HG03432 (cell line): ENCODE data around the gene TUBB8.
"Not testable (repeated sequence)": the region's sequence is repeated elsewhere in the genome, so short reads cannot be mapped to it uniquely, and the experiment has no call there.

Experiments
- ATAC-seq: cut with Tn5 transposase; IDR thresholded peaks from one replicate; pipeline ENCODE4 v1.9.1; 2021; ENCODE audit warnings: mild to moderate bottlenecking, moderate library complexity; ENCODE audit not compliant: unreplicated experiment

TUBB8 gene

GRCh38 chr10:48996-49395 lies at the start of gene TUBB8:
Gene TUBB8 (minus strand): TSS chr10:49296. CDS start chr10:49238, 58 bp downstream.
- ATAC-seq = no peak

DNA sequence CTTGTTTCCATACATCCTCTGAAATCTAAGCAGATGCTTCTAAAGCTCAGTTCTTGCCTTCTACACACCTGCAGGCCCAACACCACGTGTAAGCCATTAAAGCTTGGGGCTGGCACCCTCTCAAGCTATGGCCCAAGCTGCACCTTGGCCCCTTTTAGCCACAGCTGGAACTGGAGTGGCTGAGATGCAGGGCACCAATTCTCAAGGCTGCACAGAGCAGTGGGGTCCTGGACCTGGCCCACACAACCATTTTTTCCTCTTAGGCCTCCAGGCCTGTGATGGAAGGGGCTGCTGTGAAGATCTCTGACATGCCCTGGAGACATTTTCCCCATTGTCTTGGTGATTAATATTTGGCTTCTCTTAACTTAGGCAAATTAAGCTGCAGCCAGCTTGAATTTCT lies 47.4 kb upstream of the TUBB8 start:
- ATAC-seq = no peak

DNA sequence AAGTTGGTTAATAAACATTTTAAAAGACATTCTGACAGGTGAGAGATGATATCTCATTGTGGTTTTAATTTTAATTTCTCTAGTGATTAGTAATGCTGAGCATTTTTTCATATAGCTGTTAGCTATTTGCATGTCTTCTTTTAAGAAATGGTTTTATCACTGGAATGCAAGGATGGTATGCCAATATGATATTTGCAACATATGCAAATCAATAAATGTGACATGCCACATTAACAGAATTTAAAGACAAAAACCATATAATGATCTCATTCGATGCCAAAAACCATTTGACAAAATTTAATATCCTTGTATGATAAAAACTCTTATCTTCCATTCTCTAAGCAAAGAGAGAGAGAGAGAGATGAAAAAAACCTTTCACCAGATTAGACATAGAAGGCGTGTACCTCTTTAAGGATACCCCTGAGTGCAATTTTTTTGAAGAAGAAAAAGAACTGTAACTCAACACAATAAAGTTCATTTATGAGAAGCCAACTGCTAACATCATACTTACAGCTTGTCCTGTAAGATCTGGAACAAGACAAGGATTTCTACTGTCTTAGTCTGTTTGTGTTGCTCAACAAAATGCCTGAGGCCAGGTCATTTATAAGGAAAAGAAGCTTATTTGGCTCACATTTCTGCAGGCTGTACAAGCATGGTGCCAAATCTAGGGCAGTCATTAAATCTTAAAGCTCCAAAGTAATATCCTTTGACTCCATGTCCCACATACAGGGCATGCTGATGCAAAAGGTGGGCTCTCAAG lies 46.4 kb upstream of the TUBB8 start:
- ATAC-seq = no peak

DNA sequence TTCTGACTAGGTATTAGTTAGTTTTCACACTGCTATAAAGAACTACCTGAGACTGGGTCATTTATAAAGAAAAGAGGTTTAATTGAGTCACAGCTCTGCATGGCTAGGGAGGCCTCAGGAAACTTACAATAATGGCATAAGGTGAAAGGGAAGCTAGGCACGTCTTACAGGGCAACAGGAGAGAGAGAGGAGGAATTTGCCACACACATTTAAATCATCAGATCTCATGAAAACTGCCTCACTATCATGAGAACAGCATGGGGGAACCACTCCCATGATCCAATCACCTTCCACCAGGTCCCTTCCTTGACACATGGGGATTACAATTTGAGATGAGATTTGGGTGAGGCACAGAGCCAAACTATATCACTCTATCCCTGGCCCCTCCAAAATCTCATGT lies 45.5 kb upstream of the TUBB8 start:
- ATAC-seq = no peak

- ATAC-seq = no peak
Measured at GRCh38 chr10:92846-93245, 43.8 kb upstream of the TUBB8 start.

DNA sequence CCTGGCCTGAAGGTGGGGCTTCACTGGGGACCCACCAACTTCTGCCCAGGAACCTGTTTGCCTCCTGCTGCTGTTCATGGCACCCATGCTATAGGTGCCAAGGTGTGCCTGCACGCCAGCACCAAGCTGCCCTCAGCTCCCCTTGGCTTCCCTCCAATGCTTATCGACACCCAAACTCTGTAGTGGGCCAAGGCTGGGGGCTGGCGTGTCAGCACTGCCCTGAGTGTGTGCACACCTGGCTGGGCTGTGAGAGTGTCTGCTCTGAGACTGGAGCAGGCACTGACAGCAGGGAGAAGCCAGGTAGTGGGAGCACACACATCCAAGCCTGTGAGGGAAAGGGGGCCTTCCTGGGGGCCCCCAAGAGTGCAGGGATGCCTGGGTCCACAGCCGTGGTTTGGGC lies 43.1 kb upstream of the TUBB8 start:
- ATAC-seq = no peak

GRCh38 chr10:91313-91712 lies 42.2 kb upstream of the TUBB8 start:
- no peak for ATAC-seq

- no peak for ATAC-seq
Measured at GRCh38 chr10:90161-90560, 41.1 kb upstream of the TUBB8 start.

GRCh38 chr10:89248-89647 lies 40.2 kb upstream of the TUBB8 start:
- no peak for ATAC-seq

DNA sequence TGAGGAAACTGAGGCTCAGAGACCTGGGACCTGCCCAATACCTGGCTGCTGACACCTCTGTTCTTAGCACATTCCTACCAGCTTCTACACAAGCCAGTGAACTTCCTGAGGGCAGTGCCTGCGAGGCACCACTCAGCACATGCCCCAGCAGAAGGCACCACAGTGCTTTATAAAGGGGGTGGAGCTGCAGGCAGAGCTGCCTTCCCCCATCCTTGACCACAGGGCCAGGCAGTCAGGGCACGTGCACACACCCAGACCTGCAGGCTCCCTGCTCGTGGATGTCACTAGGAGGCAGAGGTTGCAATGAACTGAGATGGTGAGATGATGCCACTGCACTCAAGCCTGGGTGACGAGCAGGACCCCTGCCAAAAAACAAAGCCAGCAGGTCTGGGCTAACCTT lies 39.2 kb upstream of the TUBB8 start:
- ATAC-seq = no peak

GRCh38 chr10:87177-88080 lies 38.3 kb upstream of the TUBB8 start:
- ATAC-seq = no peak

- ATAC-seq = no peak
Measured at GRCh38 chr10:86031-86430, 36.9 kb upstream of the TUBB8 start.

- ATAC-seq = no peak
Measured at GRCh38 chr10:85044-85443, 35.9 kb upstream of the TUBB8 start.

DNA sequence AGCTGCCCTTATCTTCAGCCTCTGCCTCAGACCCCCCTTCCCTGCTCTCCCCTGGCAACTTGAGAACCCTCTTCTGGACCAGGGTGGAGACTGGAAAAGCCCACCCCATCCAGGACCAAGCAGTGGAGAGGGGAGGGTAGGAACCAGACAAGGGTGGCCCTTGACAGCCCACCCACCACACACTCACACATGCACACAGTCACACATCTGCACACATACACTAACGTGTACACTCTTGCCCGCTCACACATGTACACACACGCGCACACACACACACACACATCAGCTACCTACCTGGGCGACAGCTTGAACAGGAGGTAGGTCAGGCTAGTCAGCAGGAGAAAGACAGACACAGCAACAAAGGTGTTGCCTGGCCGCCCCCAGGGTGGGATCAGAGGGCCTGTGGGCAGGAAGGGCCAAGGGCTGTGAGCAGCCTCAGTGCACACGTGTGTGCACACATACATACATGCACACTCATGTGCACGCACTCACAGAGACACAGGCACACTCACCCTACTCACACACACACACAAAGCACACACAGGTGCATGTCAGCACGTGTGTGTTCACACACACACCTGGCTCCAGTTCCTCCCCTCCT lies 34.9 kb upstream of the TUBB8 start:
- ATAC-seq = no peak

DNA sequence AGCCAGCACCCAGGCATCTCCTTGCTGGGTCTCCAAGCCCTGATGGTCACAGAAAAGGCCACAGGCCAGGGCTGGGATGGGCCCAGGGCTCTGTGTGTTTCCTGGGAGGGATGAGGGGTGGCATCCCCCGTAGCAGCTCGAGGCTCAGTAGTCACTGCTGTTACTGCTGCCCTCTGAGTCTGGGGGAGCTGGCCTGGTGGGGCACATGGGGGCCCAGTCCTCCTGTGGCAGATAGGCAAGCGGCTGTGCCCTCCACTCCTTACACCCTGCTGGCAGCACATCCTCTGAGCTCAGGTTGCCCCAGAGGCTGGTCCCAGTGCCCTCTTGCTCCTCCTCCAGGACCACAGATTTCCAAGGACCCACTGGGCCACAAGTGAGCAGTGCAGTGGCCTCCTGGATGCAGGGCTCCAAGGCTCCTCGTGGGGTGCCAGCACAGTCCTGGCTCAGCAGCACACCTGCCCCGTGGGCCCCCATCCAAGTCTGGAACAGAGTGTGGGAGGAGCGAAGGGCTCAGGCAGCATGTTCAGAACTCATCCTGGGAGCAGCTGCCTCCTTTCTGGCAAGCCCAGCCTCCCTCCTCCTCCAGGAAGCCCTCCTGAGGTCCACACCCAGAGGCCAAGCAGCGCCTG lies 31.5 kb upstream of the TUBB8 start:
- no peak for ATAC-seq

DNA sequence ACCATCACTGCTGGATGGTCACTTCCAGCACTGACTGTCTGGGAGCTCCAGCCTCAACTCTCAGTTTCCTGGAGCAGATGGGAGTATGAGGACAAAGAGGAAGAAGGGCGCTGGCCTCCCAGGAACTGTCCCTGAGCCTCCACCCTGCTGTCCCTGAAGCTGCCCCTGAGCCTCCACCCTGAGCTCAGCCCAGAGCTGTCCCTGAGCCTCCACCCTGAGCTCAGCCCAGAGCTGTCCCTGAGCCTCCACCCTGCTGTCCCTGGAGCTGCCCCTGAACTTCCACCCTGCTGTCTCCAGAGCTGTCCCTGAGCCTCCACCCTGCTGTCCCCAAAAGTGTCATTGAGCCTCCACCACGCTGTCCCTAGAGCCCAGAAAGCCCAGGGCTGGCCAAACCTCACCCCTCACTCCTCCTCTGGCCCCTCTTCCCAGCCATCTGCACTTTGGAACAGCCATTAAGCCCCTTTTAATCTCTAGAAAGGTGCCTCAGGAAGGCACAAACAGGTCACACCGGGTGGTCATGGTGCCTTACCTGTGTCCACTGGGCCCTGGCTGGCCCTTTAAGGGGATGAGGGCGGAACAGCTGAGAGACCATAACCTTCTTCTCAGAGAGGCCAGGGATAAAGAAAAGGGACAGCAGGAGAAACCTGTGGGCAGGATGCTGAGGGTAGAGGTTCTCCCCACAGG lies 30.6 kb upstream of the TUBB8 start:
- ATAC-seq = no peak

DNA sequence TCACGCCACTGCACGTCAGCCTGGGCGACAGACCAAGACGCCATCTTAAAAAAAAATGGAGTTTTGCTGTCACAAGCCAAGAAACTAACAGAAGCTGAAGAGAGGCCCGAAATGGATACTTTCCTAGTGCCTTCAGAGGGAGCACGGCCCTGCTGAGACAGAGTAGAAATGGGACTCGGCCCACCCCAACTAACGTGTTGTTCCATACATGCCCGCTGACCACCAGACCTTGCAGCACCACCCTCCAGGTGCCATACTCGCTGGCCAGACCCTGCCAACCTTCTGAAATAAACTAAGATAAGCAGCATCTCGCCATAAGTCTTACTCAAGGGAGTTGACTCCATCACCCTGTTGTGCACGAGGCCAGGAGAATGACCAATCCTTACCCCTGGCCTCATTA lies 29.5 kb upstream of the TUBB8 start:
- ATAC-seq = no peak

- not testable (repeated sequence) for ATAC-seq
Measured at GRCh38 chr10:74266-74621, 25.1 kb upstream of the TUBB8 start.

GRCh38 chr10:73543-74265 lies 24.6 kb upstream of the TUBB8 start:
- ATAC-seq = not testable (repeated sequence)

- not testable (repeated sequence) for ATAC-seq
Measured at GRCh38 chr10:68156-68555, 19.1 kb upstream of the TUBB8 start.
